ENCODE data around the gene OSBPL9.
A peak's percentile ranks its signal among the peaks of the same experiment; 100 is the strongest.

OSBPL9 gene

DNA sequence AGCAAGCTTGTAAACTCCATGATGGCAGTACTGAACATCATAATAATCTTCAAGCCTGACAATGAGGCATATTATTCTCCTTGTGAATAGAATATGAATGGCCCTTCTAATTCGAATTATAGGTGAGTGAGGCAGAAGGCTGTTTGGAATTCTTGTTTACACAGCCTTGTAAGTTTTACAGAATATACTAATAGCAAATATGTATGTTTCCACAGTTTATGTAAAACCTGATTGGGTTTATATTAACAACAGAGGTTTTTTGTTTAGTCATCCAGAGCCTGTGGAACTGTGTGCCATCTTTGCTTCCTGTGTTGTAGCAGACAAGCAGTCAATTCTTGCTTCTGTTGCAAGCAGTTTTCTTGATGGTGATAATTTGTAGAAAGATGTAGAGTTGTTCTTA lies 8.0 kb downstream of the OSBPL9 start:
- no peak for TF ChIP-seq CTCF (IDR thresholded peaks at IDR 0.05; ENCODE audit: insufficient read depth, low read depth, low read length, missing control alignments)
- H3K4me3 ChIP-seq (ENCODE audit: low read depth, low read length): no peak overlapping the region
- DNase-seq (ENCODE audit: low read depth): no peak

DNA sequence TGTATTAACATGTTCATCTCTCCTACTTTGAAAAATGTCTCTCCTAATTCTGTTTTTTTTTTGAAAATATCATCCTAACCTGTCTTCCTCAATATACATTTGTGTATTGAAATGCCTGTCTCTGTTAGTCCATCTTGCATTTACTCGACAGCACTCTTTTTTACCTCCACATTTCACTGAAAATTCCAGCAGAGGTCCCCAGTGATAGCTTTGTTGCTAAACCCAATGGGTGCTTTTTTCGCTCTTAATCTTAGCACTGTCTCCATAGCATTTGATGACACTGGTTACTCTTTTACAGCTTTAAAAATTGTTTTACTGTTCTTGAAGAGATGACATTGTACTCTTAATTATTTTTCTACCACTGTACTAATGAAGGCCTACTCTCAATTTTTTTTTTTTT lies 10.8 kb downstream of the OSBPL9 start:
- peak; percentile 53 for DNase-seq (ENCODE audit: low read depth)
- H3K4me3 ChIP-seq (ENCODE audit: low read depth, low read length): no peak overlapping the region
- peak; percentile 20 for TF ChIP-seq CTCF (IDR thresholded peaks at IDR 0.05; ENCODE audit: insufficient read depth, low read depth, low read length, missing control alignments)

DNA sequence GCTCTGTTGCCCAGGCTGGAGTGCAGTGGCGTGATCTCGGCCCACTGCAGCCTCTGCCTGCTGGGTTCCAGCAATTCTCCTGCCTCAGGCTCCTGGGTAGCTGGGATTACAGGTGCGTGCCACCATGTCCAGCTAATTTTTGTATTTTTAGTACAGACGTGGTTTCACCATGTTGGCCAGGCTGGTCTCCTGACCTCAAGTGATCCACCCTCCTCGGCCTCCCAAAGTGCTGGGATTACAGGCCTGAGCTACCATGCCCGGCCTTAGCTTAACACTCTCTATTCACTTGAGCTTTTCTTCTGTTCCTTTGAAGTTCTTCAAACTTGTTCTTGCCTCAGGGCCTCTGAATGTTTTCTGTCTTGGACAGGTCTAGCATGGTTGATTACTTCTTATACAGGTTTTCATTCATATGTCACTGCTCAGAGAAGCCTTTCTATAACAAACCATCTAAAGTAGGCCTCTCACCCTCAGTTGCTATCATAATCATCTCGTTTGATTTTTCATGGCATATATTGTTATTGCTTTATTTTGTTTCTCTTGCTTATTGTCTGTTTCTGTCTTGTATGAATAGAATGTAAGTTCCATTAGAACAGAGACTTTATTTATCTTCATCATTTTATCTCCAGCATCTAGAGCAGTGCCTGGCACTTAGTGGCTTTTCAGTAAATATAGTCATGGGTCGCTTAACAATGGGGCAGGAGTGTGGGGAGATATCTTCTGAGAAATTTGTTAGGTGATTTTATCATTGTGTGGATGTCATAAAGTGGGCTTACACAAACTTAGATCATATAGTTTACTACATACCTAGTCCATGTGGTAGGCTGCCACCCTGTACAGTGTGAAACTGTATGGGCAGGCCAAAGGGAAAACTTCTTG lies 12.1 kb downstream of the OSBPL9 start:
- TF ChIP-seq CTCF (IDR thresholded peaks at IDR 0.05; ENCODE audit: insufficient read depth, low read depth, low read length, missing control alignments): no peak
- no peak overlapping the region for H3K4me3 ChIP-seq (ENCODE audit: low read depth, low read length)
- DNase-seq (ENCODE audit: low read depth): no peak

- no peak for TF ChIP-seq CTCF (IDR thresholded peaks at IDR 0.05; ENCODE audit: insufficient read depth, low read depth, low read length, missing control alignments)
- no peak overlapping the region for H3K4me3 ChIP-seq (ENCODE audit: low read depth, low read length)
- DNase-seq (ENCODE audit: low read depth): peak; percentile 20
Observed at GRCh38 chr1:51629918-51630317, 13.0 kb downstream of the OSBPL9 start.

GRCh38 chr1:51630393-51630792 lies 13.5 kb downstream of the OSBPL9 start:
- no peak for TF ChIP-seq CTCF (IDR thresholded peaks at IDR 0.05; ENCODE audit: insufficient read depth, low read depth, low read length, missing control alignments)
- DNase-seq (ENCODE audit: low read depth): no peak
- H3K4me3 ChIP-seq (ENCODE audit: low read depth, low read length): no peak overlapping the region

DNA sequence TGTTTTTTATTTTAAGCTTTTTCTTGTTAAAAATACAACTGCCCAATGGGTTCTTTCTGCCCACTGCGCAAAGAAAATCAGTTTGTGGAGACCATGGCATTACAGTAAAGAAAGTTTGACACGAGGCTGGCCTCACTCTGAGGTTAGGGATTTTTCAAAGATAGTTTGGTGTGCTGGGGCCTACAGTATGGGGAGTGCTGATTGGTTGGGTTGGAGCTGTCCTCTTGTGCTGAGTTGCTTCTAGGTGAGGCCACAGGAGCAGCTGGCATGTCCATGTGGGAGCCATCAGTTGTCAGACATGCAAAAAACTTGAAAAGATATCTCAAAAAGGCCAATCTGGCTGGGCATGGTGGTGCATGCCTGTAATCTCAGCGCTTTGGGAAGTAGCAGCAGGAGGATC lies 14.0 kb downstream of the OSBPL9 start:
- TF ChIP-seq CTCF (IDR thresholded peaks at IDR 0.05; ENCODE audit: insufficient read depth, low read depth, low read length, missing control alignments): no peak
- DNase-seq (ENCODE audit: low read depth): no peak
- no peak overlapping the region for H3K4me3 ChIP-seq (ENCODE audit: low read depth, low read length)

DNA sequence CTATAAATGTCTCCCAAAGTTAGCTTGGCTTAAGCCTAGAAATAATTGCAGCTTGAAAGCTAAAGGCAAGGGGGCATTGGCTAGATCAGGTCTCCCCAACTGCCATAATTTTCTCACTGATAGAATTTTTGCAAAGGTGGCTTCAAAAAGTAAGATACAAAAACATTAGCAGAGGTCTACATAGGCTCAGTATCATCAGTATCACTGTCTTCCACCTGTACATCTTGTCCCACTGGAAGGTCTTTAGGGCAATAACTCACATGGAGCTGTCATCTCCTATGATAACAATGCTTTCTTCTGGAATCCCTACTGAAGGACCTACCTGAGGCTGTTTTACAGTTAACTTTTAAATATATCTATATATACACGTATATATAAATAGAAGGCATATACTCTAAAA lies 14.9 kb downstream of the OSBPL9 start:
- DNase-seq (ENCODE audit: low read depth): no peak
- TF ChIP-seq CTCF (IDR thresholded peaks at IDR 0.05; ENCODE audit: insufficient read depth, low read depth, low read length, missing control alignments): no peak
- H3K4me3 ChIP-seq (ENCODE audit: low read depth, low read length): no peak overlapping the region
